ENCODE results near the gene SLTM.
"Not testable (repeated sequence)": the region's sequence is repeated elsewhere in the genome, so short reads cannot be mapped to it uniquely, and the experiment has no call there.

Gene SLTM

GRCh38 chr15:58882243-58882642 lies 51.2 kb downstream of the SLTM start:
- no peak overlapping the region for H3K4me3 ChIP-seq (ENCODE audit: low read depth, low read length)
- no peak for DNase-seq (ENCODE audit: low read depth)

- no peak for DNase-seq (ENCODE audit: low read depth)
- H3K4me3 ChIP-seq (ENCODE audit: low read depth, low read length), result no peak overlapping the region
Observed at GRCh38 chr15:58880320-58880719, 53.2 kb downstream of the SLTM start.

GRCh38 chr15:58877999-58878825 lies 55.3 kb downstream of the SLTM start:
- no peak overlapping the region for H3K4me3 ChIP-seq (ENCODE audit: low read depth, low read length)
- no peak for DNase-seq (ENCODE audit: low read depth)

GRCh38 chr15:58876306-58877106 lies 57.0 kb downstream of the SLTM start:
- no peak overlapping the region for H3K4me3 ChIP-seq (ENCODE audit: low read depth, low read length)
- DNase-seq (ENCODE audit: low read depth), result no peak

DNA sequence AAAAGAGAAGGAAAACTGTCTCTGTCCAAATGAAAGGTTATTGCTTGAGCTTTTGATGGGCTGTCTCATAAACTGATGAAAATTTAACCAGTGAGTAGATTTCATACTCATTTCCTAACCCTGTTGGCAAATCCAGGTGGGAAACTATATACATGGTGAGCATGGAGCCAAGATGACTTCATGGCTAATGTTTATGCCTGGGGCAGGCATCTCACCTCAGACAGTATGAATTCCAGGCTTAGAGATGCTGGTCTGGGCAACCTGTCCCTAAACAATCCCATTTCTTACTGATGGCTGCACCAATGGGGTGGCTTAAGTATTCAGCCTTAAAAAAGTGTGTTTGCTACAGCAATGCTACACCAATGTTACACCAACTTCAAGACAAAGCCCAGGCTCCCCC lies 58.1 kb downstream of the SLTM start:
- no peak overlapping the region for H3K4me3 ChIP-seq (ENCODE audit: low read depth, low read length)
- DNase-seq (ENCODE audit: low read depth), result no peak

DNA sequence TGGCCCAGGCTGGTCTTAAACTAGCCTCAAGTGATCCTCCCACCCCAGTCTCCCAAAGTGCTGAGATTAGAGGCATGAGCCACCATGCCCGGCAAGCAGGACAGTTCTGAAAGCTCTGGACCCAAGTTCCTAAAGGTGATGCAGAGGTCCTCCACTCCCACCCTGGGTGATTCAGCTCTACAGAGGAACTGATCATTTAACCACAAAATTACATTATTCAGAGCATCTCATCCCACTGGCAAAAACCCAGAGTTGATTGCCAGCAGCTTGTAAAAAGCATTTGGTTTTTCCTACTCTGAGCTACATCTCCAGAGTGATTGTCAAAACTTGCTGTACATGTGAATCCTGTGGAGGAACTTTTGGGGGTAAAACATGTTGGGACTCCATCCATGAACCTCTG lies 60.2 kb downstream of the SLTM start:
- no peak overlapping the region for H3K4me3 ChIP-seq (ENCODE audit: low read depth, low read length)
- DNase-seq (ENCODE audit: low read depth), result peak; percentile 15

DNA sequence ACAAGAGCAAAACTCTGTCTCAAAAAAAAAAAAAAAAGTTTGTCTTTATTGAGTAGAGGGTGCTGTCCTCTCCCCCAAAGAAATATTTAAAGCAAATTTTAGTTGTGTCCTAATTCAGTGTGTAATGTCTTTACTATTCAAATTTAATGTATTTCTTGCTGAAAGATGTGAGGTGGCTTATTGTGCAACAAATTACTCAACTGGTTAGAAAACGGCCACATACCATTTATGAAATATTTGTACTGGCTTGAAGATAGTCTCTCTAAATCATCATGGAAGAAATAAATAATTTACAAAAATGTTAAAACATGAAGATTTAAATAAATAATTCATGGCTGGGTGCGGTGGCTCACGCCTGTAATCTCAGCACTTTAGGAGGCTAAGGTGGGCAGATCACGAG lies 63.0 kb downstream of the SLTM start:
- DNase-seq (ENCODE audit: low read depth), result peak; percentile 8
- no peak overlapping the region for H3K4me3 ChIP-seq (ENCODE audit: low read depth, low read length)

DNA sequence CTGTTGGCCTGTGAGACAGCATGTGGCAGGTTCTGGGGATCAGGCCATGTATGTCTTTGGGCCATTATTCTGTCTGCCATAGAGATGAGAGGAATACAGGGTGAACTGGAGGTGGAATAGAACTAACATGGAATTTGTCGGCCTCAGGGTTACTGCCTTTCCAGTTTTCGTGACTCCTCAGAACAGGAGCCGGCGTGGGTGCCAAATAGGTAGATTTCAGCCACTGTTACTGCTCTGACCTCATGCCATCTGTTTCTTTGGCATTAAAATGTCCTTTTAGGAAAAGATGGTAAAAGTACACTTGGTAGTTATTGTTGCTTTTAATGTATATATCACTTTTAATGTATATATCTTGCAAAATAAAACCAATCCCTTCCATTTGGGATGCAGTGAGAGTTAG lies 65.6 kb downstream of the SLTM start:
- no peak for DNase-seq (ENCODE audit: low read depth)
- no peak overlapping the region for H3K4me3 ChIP-seq (ENCODE audit: low read depth, low read length)

GRCh38 chr15:58865425-58865880 lies 68.0 kb downstream of the SLTM start:
- no peak overlapping the region for H3K4me3 ChIP-seq (ENCODE audit: low read depth, low read length)
- no peak for DNase-seq (ENCODE audit: low read depth)

DNA sequence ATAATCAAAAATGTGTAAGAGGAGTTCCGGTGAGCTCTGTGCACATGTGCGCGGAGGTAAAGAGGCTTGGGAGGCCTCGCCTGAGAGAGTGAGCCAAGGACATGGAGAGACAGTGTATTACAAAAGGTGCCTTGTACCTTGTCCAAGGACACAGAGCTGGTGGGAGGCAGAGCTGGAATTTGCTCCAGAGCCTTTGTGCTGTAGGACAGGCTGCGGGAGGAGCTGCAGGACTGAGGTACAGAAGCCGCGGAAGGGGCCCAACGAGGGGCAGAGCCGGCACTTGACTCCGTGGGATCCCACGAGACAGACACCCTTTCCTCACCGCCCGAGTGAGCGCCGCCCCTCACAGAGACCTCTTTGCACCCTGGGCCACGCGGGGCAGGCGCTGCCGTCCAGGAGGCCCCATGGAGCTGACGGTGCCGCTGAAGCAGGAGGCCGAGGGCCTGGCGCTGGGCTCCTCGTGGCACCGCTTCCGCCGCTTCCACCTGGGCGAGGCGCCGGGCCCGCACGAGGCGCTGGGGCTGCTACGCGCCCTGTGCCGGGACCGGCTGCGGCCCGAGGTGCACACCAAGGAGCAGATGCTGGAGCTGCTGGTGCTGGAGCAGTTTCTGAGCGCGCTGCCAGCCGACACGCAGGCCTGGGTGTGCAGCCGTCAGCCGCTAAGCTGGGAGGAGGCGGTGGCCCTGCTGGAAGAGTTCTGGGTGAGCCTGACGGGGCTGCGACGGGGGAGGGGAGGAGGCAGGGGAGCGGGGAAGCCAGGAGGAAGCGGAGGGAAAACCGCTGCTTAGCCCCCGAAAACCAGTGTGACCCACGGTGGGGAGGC lies 68.7 kb downstream of the SLTM start:
- DNase-seq (ENCODE audit: low read depth), result no peak
- H3K4me3 ChIP-seq (ENCODE audit: low read depth, low read length), result peak overlapping the region; percentile 2

GRCh38 chr15:58862326-58862725 lies 71.2 kb downstream of the SLTM start:
- H3K4me3 ChIP-seq (ENCODE audit: low read depth, low read length), result no peak overlapping the region
- DNase-seq (ENCODE audit: low read depth), result no peak

GRCh38 chr15:58856621-58857020 lies 76.9 kb downstream of the SLTM start:
- DNase-seq (ENCODE audit: low read depth); H3K4me3 ChIP-seq (ENCODE audit: low read depth, low read length): not testable (repeated sequence)

DNA sequence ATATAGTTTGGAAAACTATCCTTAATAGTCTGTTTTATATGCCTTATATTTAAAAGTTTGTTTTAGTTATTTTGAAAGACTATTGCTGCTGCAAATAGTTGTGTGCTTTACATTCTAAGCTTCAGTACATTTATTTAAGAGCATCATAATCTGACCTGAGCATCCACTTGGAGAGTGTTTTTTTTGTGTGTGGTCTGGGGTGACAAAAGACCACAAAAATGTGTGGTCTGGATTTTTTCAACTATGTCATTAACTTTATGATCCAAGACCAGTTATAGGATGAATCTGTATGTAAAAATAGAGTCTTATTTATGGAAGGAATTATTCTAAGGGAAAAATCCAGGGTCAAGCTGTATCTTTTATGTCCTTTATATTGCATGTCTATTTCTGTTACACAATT lies 77.4 kb downstream of the SLTM start:
- no peak overlapping the region for H3K4me3 ChIP-seq (ENCODE audit: low read depth, low read length)
- DNase-seq (ENCODE audit: low read depth), result peak; percentile 32

DNA sequence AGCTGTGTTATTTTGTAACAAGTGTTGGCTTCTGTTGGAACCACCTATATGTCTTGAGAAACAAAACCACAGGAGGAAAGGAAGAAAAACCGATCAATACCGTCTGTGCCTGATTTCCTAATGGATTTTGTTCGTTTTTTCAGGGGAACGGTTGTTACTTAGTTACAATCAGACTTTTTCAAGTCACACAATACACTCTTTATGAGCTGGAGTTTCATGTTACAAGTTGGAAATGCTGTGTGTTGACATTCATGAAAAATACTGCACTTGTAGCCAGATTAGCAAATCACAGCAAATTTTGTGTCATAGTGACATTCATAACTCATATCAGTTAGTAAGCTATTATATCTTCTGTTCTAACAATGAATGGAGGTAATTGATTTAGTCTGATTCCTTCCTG lies 78.9 kb downstream of the SLTM start:
- H3K4me3 ChIP-seq (ENCODE audit: low read depth, low read length), result no peak overlapping the region
- DNase-seq (ENCODE audit: low read depth), result no peak

DNA sequence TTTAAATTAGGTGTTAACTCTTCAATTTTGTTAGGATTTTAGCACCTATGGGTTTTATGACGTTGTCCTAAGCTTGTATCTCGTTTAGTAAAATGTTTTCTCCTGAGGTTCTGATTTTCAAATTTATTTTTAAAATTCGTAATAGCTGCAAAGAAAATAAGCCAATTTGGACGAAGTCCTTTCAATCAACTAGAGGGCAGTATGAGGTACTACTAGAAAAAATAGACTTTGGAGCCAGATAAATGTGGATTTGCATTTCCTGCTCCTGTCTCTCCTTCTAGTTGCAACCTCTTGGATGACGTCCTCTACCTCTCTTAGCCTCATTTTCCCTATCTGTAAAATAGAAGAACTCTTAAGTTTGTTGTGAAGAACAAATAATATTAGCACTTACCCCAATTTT lies 81.1 kb downstream of the SLTM start:
- no peak overlapping the region for H3K4me3 ChIP-seq (ENCODE audit: low read depth, low read length)
- no peak for DNase-seq (ENCODE audit: low read depth)

- not testable (repeated sequence) for DNase-seq (ENCODE audit: low read depth)
Observed at GRCh38 chr15:58851205-58851604, 82.3 kb downstream of the SLTM start.

DNA sequence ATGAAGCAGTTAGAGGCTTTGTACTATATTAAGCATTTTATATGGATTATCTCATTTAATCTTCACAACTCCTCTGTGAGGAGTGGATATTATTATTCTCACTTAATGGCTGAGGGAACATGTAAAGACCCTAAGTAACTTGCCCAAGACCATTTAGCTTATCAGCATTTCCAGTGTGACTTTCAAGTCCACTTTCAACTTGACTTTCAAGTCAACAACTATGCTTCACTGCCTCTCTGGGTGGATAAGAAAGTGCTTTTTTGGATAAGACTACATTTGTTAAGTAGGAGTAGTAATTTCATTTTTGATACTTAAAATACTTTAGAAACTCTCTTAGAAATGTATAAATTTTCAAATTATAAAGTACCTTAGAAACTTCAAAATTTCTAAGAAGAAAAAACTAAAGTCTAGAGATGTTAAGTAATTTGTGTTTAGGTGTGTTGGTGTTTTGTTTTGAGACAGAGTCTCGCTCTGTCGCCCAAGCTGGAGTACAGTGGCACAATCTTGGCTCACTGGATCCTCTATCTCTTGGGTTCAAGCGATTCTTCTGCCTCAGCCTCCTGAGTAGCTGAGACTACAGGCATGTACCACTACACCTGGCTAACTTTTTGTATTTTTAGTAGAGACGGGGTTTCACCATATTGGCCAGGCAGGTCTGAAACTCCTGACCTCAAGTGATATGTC lies 90.6 kb downstream of the SLTM start:
- no peak overlapping the region for H3K4me3 ChIP-seq (ENCODE audit: low read depth, low read length)
- no peak for DNase-seq (ENCODE audit: low read depth)

More at GRCh38 chr15:58851205-58851604, 82.3 kb downstream of the SLTM start:
- H3K4me3 ChIP-seq (ENCODE audit: low read depth, low read length), result not testable (repeated sequence)

DNA sequence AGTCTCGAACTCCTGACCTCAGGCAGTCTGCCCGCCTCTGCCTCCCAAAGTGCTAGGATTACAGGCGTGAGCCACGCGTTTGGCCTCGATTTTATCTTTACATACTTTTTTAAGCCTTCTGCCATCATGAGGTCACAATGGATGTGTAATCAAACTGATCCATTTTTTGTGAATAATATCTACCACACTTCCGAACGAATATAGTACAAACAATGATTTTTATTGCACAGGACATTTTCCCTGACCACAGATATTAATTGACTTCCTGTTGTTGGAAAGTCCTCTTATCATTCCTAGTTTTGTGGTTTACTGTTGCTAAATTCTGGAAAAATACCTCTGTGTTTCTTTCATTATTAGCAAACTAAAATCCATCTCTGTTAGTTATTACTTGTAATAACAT lies 93.4 kb downstream of the SLTM start:
- DNase-seq (ENCODE audit: low read depth), result no peak
- no peak overlapping the region for H3K4me3 ChIP-seq (ENCODE audit: low read depth, low read length)

- no peak for DNase-seq (ENCODE audit: low read depth)
Observed at GRCh38 chr15:58839485-58839884, 94.0 kb downstream of the SLTM start.

More at GRCh38 chr15:58839485-58839884, 94.0 kb downstream of the SLTM start:
- no peak overlapping the region for H3K4me3 ChIP-seq (ENCODE audit: low read depth, low read length)

Measured in skeletal muscle cell (primary cell).